Epithelial cell of prostate (primary cell): ENCODE measurements around the gene MATR3.
A peak's percentile ranks its signal among the peaks of the same experiment; 100 is the strongest.

Source experiments
- DNase-seq: peaks from one replicate; pipeline ENCODE4 v3.0.0-alpha.2; 2011; ENCODE audit warnings: low read depth, low spot score
- H3K27ac ChIP-seq: fragments of 450-650 bp; 2 replicates; pipeline ENCODE4 v1.5.1; 2017; ENCODE audit warnings: mild to moderate bottlenecking

MATR3 gene

DNA sequence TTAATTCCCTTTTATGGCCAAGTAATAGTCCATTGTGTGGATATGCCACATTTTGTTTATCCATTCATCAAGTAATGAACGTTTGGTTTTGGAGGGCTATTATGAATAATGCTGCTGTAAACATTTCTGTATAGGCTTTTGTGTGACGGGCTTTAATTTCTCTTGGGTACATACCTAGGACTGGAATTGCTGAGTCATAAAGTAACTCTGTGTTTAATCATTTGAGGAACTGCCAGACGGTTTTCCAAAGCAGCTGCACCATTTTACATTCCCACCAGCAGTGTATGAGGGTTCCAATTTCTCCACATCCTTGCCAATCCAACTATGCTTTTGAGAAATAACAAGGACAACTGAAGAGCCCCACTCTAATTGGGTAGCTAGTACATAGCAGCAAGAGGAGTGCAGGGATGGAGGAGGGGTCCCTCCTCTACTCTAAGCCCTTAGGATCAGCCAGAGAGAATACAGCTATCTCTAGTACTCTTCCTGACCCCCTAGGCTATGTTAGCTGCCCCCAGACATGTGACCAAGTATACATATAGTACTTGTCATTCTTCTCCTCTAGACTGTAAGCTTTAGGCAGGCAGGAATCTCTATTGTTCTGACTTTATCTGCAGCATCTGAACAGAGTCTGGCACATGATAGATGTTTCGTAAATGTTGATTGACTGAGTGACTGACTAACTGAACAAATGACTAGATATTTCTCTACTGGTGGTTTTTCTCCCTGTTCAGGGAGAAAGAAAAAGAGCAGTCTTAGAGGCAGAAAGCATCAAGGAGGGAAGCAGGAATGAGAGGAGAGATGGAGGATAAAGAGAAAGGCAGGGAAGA lies 22.1 kb upstream of the MATR3 start:
- DNase-seq, result no peak
- peak overlapping the region; percentile 72 for H3K27ac ChIP-seq

DNA sequence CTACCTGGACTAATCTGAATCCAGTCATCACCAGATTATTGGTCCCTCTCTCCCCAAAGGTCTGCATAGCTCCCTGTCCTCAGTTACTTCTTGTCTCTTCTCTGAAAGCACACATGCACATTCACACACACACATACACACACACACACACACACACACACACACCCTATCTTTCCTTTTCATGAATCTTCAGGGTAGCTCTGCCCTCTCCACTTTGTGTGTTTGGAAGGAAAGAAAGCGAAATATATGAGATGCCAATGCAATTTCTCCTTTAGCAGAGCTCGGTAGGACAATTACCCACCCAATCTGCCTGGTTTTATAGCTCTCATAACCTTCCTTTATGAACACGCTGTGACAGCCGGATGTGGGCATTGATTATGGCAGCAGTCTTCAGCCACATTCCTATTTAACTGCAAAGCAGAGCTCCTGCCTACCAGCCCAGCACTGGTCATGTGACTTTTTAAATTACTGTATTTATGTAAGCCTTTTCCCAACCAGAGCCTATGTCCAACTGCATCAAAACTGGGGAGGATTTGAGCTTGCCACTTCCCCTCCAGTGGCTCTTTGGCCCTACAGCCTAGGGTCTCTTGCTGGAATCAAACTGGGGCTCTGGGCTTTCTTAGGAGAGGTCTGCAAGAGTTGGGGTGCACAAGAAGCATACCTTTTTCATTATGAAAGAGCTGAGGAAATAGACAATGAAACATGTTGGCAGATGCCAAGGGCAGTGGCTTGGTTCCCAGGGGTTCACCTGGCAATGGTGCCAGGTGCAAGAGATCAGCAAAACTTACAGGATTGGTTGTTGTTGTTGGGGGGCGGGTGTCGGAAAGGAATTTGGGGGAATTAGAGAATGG lies 20.8 kb upstream of the MATR3 start:
- H3K27ac ChIP-seq, result peak overlapping the region; percentile 72
- no peak for DNase-seq

DNA sequence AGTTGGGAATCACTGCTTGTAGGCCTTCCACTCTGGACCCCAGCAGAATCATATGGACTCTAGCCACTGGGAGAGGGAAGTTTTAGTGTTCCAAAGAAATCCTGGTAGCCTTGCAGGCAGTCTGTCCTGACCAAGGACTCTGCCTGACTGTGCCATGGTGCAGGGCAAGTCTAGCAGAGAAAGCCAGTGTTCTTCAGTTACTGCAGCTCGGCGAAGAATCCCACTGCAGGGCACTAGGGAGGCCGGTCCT lies 20.3 kb upstream of the MATR3 start:
- H3K27ac ChIP-seq, result peak overlapping the region; percentile 72
- no peak for DNase-seq

DNA sequence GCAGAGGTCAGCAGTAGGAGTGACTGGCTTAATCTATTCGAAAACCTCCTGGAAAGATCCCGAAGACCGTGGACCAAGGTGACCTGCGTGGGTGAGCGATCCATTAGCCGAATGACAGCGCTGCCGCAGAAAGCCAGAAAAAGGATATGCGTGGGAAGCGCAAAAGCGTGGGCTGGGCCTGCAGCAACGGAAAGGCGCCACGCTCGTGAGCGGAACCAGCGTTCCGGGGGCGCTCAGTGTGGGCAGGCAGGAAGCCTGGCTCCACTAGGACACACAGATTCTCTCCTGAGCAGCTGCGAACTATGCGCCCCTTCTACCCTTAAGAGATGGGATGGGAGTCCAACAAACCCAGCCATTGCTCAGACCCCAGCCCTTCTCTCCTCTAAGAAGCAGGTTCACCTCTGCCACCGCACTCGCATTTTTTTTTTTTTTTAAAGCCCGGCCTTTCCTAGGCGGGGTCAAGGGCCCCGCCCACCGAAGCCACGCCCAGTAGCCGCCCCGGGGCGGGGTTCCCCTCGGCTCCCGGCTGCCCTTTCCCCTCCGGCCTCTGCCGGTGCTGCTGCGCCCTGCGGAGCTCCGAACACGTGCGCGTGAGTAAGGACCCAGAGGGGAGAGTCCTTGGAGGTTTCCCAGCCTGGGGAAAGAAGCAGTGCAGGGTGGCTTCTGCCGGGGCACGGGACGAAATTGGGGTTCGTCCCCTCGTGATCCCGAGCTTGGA lies 19.8 kb upstream of the MATR3 start:
- DNase-seq, result no peak
- peak overlapping the region; percentile 72 for H3K27ac ChIP-seq

DNA sequence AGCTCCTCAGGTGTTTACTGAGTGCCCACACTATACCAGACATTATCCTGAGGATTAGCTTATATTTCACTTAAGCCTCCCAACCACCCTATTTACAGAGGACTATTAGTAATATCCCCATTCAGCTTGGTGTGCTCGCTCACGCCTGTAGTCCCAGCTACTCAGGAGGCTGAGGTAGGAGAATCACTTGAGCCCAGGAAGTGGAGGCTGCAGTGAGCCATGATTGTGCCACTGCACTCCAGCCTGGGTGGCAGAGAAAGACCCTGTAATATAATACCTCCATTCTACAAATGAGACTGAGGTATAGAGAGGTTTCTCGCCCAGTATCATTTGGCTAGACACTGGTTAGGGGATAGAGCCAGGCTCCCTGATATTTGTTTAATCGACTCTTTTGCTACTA lies 18.0 kb upstream of the MATR3 start:
- DNase-seq, result no peak
- H3K27ac ChIP-seq, result peak overlapping the region; percentile 72

DNA sequence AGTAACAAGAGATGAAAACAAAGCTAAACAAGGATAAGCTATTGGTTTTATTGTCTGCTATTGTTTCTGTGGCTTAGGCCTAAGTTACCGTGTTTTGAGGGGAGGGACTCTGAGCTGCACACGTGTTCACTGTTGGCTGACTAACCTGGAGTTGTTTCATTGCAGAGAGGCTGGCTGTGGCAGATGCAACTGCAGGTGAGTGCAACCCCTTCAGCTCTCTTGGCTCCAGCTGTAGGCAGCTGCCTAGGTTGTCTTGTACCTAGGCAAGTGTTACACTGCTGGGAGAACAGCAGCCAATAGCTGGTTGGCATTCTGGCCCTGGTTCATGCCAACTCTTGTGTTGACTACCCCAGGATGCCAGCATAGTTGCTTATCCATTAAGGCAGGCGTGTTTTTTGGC lies 17.6 kb upstream of the MATR3 start:
- DNase-seq, result no peak
- H3K27ac ChIP-seq, result peak overlapping the region; percentile 72

DNA sequence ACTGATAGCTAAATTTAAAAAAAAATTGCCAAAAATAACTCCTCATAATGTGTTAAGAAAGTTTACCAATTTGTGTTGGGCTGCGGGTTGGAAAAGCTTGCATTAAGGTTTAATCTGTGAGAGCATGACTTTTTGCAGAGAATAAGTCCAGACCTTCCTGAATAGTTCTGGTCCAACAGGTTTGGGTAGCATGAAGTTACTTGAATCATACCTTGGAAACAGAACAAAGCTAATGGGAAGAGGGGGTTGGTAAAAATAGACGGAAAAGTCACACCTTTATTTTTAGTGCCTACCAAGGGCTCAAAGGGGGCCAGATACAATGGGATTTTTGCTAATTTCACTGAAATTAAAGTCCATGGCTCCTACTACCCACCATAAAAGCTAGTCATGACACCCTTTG lies 17.1 kb upstream of the MATR3 start:
- no peak for DNase-seq
- peak overlapping the region; percentile 72 for H3K27ac ChIP-seq

DNA sequence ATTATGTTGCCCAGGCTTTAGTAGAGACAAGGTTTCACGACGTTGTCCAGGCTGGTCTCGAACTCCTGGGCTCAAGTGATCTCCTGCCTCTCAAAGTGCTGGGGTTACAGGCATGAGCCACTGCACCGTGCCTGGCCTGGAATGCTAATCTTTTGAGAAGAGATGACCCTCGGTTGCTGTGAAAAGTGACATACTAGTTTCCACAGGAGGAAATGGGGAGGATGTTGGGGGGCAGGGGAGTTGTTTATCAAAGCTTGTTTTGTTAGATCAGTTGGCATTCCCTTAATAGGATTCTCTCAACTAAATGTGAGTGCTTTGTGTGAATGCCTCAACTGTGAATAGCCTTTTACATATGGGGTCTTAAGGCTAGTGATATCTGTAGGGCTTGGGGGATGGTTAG lies 16.4 kb upstream of the MATR3 start:
- peak overlapping the region; percentile 72 for H3K27ac ChIP-seq
- DNase-seq, result no peak

DNA sequence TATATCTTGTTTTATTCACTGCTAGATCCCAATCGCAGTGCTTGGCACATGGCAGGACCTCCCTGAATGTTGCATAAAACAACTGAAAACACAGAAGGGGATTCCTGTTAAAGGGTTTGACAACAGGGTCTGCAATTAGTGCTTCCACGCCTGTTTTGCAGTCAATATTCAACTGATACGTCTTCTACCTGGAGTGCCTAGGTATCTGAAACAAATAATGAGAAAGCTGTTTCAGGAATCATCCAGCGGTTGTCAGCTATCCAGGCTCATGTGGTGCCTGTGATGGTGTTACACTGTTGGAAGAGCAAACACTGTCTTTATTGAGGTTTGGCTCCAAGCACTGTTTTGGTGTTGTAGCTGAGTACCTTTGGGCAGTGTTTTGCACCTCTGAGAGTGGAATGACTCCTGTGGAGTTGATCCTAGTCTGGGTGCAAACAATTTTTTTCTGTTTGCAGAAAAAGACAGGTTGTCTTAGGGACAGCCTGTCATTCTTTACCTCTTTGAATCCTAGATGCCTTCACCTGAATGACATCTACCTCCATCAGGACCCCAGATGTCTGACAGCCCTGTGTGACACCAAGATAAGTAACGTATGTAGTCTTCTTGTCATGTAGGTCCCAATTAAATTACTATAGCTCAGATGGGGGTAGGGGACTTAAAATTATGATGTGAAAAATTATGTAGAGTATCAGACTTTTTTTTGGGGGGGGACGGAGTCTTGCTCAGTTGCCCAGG lies 14.8 kb upstream of the MATR3 start:
- no peak overlapping the region for H3K27ac ChIP-seq

DNA sequence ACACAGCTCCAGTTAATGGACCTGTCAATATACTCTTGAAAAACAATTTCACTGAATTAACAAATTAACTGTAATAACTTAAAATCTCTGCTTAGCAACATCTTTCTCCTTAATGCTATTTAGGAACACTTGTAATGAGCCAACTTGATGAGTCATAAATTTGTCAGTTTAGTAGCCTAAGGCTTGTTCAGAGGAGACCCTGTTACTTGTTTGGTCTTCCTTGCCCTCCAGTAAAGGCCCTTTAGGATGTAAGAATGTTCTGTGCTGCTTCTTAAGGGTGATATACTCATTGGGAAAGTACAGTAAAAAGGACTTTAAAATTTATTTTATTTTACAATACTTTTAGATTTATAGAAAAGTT lies 11.4 kb upstream of the MATR3 start:
- no peak for DNase-seq

More for the DNA sequence above, 14.8 kb upstream of the MATR3 start:
- no peak for DNase-seq

DNA sequence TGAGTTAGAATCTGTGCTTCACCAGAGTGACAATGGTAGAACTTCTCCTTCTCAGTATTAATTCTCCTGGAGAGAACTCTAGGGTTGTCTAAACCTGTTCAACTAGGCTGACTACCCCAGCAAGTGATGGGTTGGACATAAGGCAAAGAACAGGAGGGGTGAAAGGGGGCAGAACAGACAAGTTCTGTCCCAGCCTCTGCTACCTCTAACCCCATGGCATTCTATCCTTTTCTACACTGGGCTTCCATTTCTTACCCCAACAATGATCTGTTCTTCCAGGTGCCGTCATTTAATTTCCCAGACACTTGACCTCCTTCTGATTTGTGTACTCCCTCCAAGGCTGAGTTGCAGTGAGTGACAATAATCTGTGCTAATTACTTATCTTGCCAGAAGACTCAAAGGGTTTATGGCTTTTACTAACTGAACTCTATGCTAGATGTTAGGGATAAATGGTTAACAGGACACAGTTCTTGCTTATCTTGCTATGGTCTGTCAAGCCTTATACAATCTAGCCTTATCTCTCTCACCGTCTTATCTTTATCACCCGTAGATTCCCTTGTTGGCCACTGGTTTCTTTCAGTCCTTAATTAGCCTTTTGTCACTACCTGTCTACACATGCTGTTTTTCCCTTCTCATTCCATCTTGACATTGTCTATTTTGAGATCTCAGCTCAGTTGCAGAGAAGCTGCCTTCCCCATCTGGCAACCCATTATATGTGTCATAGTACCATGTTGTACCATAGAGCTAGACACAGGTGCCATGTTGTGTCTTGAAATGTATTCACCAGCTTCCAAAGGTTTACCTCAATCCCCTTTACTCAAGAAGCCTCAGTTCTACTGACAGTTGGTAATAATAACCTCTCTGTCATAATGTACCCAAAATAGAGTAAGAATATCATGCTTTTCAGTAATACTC lies 10.0 kb upstream of the MATR3 start:
- DNase-seq, result no peak

More for the DNA sequence above, 11.4 kb upstream of the MATR3 start:
- peak overlapping the region; percentile 8 for H3K27ac ChIP-seq

DNA sequence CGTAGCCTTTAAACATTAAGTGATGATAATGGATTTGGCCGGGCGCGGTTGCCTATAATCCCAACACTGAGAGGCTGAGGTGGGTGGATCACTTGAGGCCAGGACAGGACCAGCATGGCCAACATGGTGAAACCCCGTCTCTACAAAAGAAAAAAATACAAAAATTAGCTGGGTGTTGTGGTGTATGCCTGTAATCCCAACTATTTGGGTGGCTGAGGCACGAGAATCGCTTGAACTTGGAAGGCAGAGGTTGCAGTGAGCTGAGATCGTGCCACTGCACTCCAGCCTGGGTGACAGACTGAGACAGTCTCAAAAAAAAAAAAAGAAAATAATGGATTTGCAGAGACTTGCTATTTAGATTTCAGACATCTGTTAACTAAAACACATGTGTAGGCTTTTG lies 9.2 kb upstream of the MATR3 start:
- DNase-seq, result no peak
- H3K27ac ChIP-seq, result no peak overlapping the region

More for the DNA sequence above, 10.0 kb upstream of the MATR3 start:
- H3K27ac ChIP-seq, result no peak overlapping the region

DNA sequence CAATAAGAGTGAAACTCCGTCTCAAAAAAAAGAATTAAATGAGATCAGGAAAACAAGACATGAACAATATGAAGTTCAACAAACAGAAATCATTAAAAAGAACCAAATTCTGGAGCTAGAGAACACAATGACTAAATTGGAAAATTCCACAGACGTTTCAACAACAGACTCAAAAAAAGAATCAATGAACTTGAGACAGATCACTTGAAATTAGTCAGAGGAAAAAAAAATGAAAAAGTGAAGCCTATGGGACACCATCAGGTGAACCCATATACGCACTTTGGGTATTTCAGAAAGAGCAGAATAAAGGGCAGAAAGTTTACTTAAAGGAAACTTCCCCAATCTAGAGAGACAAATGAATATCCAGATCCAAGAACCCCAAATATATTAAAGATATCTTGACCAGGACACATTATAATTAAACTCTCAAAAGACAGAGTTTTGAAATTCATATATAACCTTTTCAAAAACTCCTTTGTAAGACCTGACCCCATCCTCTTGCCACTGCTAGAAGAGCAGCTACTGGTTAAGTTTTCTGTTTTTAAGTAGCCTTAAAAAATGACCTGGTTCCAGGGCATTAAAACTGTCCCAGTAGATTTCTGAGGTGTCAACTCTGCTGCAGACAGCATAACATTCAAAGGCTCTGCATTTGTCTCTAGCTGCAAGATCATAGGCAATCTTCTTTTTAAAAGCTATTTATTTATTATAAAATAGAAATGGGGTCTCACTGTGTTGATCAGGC lies 7.7 kb upstream of the MATR3 start:
- no peak for DNase-seq

DNA sequence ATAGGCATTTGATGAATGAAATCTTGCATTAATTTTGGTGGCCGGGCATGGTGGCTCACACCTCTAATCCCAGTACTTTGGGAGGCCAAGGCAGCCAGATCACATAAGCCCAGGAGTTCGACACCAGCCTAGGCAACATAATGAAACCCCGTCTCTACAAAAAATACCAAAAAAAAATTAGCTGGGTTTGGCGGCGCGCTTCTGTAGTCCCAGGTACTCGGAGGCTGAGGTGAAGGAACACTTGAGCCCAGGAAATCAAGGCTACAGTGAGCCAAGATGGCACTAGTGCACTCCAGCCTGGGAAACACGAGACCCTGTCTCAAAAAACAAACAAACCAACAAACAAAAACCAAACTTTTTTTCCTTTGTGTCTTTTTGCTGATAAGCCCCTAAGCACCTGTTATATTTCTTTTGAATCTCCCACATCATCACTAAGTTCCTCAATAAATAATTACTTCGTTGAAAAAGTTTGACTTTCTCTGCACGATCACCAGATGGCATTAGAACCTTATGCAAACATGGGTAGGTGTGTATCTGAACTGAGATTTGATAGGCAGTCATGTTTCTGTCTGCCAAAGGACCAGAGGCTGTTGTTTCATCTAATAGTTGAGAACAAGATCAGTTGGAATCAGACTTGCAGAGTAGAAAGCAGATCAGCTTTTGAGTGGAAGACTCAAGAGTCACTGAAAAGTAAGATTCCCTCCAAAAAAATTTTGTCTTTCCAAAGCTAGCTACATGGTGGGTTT lies 5.5 kb upstream of the MATR3 start:
- no peak for DNase-seq
- no peak overlapping the region for H3K27ac ChIP-seq

More for the DNA sequence above, 7.7 kb upstream of the MATR3 start:
- H3K27ac ChIP-seq, result no peak overlapping the region

DNA sequence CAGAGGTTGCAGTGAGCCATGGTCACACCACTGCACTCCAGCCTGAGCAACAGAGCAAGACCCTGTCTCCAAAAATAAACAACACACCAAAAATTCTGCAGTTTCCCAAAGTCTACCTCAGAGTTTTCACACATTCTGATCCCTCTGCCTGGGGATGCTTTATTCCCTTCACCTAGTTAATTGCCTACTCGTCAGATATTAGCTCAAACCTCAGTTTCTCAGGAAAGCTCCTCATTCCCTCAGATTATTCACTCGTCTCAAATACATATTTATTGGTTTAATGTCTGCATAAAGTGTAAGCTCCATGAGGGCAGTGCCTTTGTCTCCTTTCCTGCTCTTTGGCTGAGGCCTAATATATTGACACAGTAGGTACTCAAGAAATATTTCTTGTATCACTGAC lies 2.5 kb upstream of the MATR3 start:
- no peak overlapping the region for H3K27ac ChIP-seq
- DNase-seq, result no peak

DNA sequence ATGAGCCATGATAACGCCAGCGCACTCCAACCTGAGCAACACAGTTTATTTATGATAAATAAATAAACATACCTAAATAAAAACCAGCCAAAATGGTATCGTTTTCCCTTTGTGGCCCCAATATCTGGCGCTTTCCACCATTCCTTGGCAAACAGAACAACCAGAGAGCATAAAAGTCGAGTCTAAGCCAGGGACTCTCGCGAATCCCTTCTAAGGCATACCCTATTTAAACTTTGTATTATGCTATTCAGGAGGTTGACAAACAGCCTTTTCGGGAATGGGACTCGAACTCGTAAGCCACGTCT lies 386 bp upstream of the MATR3 start:
- peak overlapping the region; percentile 93 for H3K27ac ChIP-seq
- DNase-seq, result no peak

DNA sequence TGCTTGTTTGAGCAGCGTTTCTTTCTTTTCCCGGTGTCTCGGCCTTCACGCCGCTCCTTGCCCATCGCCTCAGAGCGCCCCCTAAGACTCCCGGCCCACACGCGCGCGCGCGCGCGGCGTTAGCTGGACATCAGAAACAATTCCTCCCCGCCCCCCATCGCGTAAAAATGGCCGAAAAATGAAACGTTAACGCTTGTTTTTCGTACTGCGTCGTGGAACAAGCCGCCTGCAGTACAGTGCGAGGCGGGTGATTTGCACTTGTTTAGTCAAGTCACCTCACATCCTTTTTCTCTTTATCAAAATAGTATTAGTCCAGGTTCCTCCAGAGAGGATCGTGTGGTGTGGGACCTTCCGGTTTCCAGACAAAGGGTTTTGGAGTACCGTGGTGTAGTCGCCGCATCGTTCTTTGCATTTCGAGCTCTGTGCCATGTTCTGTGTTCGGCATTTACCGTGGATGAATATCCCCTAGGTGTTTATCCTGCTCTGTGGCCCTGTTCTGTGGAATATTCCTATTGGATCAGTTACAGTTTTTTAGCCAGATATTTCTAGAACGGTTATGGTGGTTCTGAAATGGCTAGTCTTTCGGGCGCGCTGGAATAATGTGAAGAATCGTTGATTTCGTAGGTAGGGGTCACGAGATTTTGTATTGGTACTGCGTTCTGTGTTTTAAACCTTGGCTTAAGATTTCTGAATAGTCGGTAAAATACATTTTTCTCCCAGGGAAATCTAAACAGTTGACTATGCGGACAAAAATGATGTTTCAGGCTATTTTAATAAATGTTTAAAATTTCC lies 1.0 kb downstream of the MATR3 start:
- no peak for DNase-seq

More for the DNA sequence above, 1.0 kb downstream of the MATR3 start:
- H3K27ac ChIP-seq, result peak overlapping the region; percentile 93
